GM21515 (cell line): ENCODE measurements around the gene RTN4RL1.

Experiments
- ATAC-seq: cut with Tn5 transposase; IDR thresholded peaks from one replicate; pipeline ENCODE4 v1.9.1; 2021; ENCODE audit not compliant: unreplicated experiment

Gene RTN4RL1

GRCh38 chr17:1956134-1956533 is 69.0 kb downstream of the RTN4RL1 start:
- no peak for ATAC-seq

- ATAC-seq, result no peak
Observed at GRCh38 chr17:1953831-1954230, 71.3 kb downstream of the RTN4RL1 start.

- no peak for ATAC-seq
Observed at GRCh38 chr17:1951920-1952319, 73.2 kb downstream of the RTN4RL1 start.

GRCh38 chr17:1949754-1950153 is 75.4 kb downstream of the RTN4RL1 start:
- no peak for ATAC-seq

- no peak for ATAC-seq
Observed at GRCh38 chr17:1948517-1948825, 76.7 kb downstream of the RTN4RL1 start.

GRCh38 chr17:1947743-1948516 is 77.2 kb downstream of the RTN4RL1 start:
- no peak for ATAC-seq

GRCh38 chr17:1947229-1947742 is 77.8 kb downstream of the RTN4RL1 start:
- ATAC-seq, result no peak

GRCh38 chr17:1946021-1946932 is 78.9 kb downstream of the RTN4RL1 start:
- ATAC-seq, result no peak

GRCh38 chr17:1945621-1946020 is 79.5 kb downstream of the RTN4RL1 start:
- ATAC-seq, result no peak

- no peak for ATAC-seq
Observed at GRCh38 chr17:1943436-1943831, 81.7 kb downstream of the RTN4RL1 start.

GRCh38 chr17:1942666-1943435 is 82.3 kb downstream of the RTN4RL1 start:
- ATAC-seq, result no peak

GRCh38 chr17:1942066-1942365 is 83.1 kb downstream of the RTN4RL1 start:
- no peak for ATAC-seq

- ATAC-seq, result no peak
Observed at GRCh38 chr17:1941272-1942065, 83.7 kb downstream of the RTN4RL1 start.

- no peak for ATAC-seq
Observed at GRCh38 chr17:1940810-1941185, 84.3 kb downstream of the RTN4RL1 start.

GRCh38 chr17:1939981-1940809 is 84.9 kb downstream of the RTN4RL1 start:
- ATAC-seq, result no peak

- no peak for ATAC-seq
Observed at GRCh38 chr17:1937461-1937860, 87.7 kb downstream of the RTN4RL1 start.

GRCh38 chr17:1936766-1937165 is 88.4 kb downstream of the RTN4RL1 start:
- ATAC-seq, result no peak

GRCh38 chr17:1934901-1935300 is 90.2 kb downstream of the RTN4RL1 start:
- ATAC-seq, result no peak

- no peak for ATAC-seq
Observed at GRCh38 chr17:1933875-1934715, 91.0 kb downstream of the RTN4RL1 start.
